GM19372 (cell line): ENCODE results near the gene ICE1.
A peak's percentile ranks its signal among the peaks of the same experiment; 100 is the strongest.
"Not testable (repeated sequence)": the region's sequence is repeated elsewhere in the genome, so short reads cannot be mapped to it uniquely, and the experiment has no call there.

Experiments
- ATAC-seq: cut with Tn5 transposase; IDR thresholded peaks from one replicate; pipeline ENCODE4 v1.9.1; 2021; ENCODE audit warnings: mild to moderate bottlenecking, low read depth, moderate library complexity; ENCODE audit not compliant: unreplicated experiment

Gene ICE1, protein sequence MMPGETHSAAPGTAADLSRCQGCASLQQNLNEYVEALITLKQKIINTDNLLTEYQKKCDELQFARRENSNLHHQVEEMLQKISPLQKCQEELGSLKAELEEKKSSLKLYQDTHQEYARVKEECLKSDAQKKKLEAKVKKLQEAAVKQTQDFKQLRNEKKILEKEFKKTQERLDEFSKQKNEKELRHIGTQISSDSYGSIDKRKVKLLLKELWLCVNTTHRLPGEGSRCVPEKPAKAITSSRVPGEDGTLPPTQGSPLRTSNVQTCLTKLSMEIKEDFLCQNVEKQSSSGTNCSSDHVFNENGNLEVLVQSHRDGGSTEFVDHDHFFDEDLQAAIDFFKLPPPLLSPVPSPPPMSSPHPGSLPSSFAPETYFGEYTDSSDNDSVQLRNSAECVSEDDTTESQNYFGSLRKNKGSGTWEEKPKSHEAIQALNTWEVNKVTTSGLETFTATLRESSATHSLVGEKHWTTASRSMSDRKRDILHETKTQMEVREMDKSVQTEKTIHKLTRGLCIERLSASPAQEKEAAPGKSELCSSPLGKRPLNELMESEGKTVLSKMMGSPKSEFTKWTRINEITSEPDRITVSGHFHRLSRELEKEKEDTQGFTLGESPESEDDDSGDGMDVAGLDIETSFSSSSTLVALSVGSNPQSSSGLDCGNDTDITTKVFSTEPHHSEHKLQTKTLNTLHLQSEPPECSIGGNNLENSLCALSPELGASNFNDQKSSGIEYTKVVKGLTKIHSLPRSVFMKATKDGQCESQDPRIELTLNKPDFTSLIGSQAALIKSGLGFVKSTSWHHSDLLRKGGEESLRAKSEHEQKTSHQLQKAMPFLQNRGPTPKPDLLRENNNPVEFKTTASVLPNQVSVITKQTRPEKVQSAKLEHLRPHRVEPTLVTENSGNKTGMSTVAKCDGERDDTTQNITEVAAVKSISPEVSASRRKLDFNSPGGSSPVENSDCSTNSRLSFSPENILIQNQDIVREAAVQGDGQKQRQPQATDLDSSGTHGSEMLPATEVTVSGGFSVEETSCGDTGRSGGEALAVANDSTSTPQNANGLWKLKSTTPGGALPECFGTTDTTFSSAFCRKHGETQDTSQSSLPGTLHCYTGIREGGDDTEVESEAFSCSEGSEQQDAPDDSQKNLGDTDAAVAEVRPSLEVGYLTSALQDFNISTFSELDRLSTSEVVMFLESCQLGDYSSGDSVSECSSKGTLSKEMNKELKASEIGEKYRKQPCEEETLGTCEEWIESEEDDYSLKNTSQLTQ (N-terminal part only)

DNA sequence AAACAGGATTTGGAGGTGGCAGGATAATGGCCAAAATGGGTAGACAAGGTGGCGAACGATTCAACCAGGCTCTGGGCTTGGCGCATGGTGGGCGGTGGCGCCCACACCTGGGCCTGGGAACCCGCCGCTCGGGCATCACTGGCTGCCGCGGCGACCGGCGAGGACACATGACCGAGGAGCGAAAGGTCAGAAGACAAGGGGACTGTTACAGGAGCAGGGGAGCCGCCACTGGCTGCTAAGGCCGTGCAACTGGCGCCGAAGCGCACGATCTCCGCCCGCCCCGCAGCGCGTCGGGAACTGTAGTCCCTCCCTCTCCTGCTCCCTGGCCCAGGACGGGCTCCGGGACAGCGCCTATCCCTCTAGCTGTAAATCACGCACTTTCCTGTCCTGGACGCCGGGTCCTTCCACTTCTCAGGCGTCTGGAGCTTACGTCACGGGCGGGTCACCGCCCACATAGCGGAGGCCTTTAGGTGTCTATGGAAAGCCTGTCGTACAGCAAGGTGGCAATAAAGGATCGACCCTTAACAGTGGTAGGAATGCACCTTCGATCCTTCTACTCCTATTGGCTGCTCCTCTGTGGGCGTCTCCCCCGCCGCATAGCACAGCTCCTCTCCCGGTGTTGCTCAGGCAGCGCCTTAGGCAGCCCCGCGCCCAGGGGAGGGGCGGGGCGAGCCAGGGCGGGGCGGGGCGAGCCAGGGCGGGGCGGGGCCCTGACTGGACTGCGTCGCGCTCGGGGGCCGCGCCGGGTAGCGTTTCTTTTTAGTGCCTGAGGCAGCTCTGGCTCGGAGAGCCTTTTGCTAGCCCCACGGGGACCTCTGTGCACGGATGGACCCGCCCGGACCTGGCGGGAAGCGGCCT is at the start of gene ICE1:
Gene ICE1, plus strand, starts transcription at position 717 of the 858 bp plus-strand sequence. CDS start 239 bp downstream, outside the sequence.
- ATAC-seq = peak; percentile 75

DNA sequence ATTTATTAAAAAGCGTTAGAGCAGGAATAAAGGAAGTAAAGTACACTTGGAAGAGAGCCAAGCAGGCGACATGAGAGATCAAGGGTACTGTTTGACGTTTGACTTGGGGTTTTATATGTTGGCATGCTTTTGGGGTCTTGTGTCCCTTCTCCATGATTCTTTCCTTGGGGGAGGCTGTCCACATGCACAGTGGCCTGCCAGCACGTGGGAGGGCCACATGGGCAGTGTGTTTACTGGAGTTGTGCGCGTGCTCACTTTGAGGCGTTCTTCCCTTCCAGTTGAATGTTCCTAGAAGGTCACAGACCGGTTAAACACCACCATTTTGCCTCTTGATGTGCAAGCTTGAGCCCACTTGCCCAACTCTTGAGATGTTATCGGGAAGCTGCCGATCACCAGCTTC is 49.5 kb upstream of the ICE1 start:
- no peak for ATAC-seq

DNA sequence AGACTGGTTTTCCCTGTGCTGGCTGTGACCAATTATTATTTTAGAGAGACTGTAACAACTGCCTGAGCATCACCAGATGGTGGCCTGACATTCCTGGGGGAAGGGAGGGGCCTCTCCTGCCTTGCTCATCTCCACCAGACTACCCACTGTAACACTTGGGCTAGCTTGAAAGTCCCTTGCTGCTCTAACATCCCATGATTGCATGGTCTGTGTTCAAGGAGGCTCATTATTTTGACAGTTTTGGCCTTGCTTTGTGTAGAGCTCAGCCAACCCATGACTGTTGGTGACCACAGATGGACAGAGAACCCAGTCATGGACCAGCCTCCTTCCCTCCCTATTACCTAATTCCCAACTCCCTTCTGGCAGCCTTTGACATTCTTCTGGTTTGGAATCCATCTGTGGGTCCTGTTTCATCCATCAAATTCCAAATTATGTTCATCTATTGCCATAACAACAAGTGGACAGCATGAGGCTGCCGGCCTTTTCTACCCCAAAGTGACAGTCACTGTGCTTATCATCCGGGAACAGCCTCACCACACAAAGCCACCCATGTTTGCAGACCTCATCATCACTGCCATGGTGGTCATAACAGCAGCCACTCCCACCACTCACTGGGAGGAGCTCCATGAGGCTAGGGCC is 49.0 kb upstream of the ICE1 start:
- no peak for ATAC-seq

DNA sequence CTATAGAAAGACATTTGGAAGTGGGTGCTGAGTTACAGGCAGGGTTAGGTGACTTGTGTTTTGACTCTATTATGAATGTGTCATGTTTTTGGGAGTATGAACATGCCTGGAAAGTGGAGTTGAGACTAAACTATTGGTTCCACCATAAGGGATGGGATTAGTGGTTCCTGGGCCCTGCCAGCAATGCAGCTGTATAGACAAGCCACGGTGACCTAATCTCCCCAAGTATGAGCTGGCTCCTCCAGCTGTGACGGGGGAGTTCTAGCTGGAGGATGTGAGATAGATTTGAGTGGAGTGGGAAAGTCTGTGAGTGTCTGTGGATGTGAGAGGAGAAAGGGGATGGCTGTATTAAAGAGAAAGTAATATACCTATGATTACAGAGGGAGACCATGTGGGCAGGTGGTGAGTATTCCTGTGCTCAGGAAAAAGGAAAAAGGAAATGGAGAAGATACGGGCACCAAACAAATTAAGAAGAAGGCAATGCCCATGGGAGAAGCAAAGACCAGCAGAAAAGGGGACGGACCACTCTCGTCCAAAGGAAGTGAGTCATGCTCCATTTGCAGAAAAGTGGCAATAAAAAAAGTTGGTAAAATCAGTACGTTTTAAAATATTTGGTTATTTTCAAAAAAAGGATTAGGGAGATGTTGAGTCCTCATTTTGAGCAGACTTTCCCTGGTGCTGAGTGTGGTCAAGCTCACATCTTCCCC is 48.3 kb upstream of the ICE1 start:
- no peak for ATAC-seq

DNA sequence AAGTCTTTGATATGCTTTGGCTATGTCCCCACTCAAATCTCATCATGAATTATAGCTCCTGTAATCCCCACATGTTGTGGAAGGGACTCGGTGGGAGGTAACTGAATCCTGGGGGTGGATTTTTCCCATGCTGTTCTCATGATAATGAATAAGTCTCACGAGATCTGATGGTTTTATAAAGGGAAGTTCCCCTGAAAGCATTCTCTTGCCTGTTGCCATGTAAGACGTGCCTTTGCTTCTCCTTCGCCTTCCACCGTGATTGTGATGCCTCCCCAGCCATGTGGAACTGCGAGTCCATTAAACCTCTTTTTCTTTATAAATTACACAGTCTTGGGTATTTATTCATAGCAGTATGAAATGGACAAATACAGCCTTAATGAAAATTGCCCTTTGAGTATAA is 44.7 kb upstream of the ICE1 start:
- no peak for ATAC-seq

DNA sequence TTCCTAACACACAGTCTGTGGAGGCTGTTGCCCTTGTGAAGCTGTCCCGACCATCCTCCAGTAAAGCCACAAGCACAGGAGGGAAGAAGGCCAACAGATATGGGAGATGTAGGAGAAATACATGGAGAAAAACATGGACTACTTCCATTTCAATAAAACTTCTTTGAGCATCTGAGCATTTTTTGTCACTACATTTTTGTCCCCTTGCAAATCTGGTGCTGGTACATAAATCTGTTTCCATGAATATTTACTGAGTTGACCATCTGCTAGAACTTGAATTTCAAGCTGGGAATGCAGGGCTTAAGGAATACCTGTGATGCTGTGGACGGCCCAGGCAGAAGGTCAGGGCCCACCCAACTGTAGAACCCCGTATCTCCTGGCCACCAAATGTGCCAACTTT is 43.9 kb upstream of the ICE1 start:
- no peak for ATAC-seq

DNA sequence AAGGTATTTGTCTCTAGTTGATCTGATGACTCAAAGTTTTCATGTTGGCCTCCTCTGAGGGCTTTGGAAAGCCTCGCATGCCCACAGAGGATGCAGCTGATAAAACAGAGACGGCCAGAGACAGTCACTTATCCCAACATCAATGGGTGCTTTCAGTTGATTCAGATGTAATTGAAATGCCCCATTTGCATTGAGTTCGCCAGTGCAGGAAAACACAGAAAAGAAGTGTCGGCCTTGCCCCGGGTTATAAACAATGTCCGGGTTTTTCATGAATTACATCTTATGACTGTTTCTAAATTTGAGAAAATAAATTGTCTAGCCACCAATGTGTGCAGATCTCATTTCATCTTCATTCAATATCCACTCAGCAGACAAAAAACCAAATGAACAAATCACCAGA is 42.2 kb upstream of the ICE1 start:
- ATAC-seq = no peak

DNA sequence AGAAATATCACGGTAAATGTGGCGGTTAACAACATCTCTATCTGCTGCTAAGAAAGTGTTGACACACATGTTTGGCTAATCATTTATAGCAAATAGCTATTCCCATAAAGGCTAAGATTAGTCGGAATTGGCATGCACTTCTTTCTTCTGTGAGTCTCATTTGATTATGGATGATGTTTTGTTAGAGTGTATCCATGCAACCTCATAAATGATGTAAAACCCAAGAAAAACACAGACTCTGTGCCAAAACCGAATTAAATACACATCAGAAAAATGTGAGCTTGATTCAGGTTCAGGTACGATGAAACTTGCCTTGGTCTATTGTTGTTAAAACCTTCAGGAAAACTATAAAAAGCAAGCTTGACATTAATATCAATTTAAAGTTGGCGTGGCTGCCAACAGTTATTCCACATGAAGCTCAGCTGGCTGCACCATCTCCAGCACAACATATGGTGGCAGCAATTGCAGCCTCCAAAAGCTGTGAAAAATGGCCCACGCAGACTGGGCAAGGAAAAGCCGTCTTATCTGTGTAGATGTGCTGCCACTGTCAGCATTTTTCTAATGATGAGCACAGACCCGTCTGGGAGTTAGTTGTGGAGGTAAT is 41.1 kb upstream of the ICE1 start:
- ATAC-seq = no peak

DNA sequence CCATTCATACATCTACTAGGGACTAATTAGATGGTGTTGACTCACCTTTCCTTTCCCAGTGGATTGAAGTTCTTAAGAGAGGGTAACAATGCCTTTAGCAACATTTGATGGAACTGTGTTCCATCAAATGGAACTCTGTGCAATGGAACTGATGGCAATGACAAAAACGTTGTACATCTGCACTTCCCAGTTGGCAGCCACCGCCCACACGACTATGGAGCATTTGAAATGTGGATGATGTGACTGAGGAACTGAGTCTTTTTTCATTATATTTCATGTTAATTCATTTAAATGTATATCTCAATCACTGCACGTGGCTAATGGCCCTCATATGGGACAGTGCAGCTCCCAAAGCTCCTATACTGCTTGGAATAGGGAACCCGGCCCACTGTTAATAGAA is 39.0 kb upstream of the ICE1 start:
- ATAC-seq = no peak

DNA sequence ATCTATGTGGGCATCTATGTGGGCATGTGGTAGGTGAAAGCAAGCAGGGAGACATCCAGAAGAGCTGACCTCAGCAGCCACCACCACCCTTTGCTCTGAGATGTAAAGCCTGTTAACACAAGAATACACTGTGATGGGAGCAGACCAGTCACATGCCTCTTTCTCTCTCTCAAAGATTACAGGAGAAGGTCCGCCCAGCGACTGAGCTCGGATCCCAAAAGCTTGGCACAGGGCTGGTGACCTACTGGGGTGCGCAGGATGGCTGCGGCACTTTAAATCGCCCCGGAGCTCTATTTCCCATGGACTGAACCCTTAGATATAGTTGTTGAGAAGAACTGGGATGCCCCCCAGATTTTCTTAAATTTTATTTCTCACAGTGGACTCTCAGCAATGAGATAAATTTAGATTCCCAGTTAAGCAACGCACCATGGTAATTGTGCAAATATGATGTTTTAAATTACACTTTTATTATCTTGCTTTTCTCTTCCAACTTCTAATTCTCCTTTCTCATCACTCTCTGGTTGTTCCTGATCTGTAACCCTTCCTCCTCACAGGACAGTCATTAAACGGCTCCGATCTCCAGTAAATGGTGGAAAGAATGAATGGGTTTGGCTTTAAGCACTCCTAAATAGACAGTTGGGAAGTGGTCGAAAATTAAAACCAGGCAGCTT is 37.7 kb upstream of the ICE1 start:
- ATAC-seq = no peak

DNA sequence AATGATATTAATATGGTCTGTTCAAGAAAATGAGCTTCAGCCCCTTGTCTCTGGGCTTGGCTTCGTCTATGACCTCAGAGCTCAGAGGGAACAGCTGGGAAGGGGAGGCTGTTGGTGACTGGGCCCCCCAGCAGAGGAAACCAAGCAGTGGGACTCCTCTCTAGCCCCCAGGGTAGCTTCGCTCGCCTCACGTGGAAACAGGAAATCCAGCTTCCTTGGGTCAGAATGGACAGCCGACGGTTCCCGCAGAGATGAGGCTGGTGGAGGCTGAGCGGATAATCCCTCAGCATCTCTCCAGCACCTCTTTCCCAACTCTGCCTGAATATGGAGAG is 37.2 kb upstream of the ICE1 start:
- ATAC-seq = no peak

DNA sequence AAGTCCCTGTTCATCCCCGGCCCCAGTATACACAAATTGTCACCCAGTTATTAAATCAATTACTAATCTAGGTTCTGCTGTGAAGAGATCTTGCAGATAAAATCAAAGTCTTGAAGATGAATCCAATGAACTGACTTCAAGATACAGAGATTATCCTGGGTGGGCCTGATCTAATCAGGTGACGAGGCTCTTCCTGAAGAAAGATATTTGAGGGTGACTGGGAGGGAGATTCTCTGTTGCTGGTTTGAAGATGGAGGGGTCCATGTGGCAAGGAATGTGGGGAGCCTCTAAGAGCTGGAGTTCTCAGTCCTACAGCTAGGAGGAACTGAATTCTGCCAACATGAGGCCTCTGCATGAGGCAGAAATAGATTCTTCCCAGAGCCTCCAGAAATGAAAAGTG is 36.1 kb upstream of the ICE1 start:
- ATAC-seq = no peak

DNA sequence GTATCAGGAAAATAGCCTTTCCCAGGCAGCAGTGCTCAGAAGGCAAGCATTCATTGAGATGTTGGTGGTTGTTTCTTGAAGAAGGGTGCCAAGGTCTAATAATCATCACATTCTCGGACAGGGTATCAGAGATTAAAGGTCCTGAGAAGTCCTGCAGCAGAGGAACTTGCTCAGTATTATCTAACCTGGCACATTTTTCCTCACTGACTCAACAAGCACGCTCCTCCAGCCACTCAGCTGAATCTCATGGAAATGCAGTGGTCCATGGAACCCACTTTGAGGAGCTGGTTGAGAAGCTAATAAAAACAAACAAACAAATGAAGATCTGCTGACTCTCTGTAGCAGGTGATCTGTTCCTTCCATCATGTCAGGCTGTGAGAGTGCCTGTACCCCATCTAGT is 35.3 kb upstream of the ICE1 start:
- ATAC-seq = no peak

DNA sequence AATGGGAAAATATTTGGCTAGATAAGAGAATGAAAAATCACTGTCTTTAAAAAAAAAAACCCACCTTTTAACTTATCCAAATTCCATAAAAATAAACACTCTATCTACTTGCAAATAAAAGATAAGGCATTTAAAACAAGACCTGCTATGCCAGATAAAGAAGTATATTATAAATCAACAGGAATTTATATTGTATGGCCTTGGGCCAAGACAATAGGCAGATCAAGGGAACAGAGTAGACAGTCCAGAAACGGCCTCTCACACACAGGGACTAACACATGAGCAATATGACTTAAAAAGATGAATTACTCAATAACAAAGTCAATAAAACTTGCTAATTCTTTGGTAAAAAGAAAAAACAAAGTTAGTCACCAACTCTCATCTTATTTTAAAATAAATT is 34.7 kb upstream of the ICE1 start:
- ATAC-seq = no peak

DNA sequence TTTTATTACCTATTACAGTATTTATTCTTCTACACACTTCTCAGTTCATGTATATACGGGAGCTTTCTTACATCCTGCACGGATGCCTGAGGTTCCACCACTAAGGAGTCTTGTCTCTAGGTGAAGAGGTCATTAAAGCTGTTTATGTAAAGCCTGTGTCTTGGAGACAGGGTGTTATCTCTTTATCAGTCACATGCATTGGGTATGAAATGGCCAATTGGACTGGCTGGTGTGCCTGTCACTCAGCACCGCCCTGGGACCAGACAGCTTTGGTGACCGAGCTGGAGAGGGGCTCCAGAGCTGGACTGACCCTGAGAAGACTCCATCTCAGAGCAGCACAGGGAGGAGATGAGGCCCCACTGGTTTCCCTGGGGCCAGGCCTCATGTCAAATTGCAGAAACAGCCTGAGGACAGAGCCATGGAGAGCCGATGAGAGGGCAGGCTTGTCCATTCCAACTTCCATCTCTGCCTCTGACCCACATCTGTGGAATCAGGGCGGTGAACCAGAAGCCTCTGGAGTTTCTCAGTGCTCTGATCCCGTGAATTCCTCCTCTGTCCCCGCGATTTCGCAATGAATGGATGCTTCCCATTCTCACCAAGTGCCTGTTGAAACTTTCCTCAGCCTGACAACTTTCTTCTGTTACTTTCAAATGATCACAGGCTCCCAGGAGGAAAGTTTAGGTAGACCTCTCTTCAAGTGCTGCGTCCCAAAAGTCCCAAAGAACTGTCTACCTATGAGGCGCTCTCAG is 32.2 kb upstream of the ICE1 start:
- ATAC-seq = not testable (repeated sequence)

DNA sequence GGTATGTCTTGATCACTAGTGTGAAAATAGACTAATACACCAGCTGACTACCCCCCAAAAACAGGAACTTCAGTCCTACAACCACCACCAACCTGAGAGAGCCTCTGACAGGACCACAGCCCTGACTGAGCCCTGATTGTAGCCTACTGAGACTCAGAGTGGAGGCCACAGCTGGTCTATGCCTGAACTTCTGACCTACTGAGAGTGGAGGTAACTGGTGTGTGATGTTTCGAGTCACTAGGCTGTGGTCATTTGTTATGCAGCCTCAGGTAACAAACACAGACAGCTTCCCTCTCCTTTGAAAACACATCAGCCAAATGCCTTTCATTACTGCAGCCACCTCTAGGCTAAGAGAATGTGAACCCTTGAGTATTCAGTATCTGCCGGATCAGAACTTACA is 30.0 kb upstream of the ICE1 start:
- not testable (repeated sequence) for ATAC-seq

DNA sequence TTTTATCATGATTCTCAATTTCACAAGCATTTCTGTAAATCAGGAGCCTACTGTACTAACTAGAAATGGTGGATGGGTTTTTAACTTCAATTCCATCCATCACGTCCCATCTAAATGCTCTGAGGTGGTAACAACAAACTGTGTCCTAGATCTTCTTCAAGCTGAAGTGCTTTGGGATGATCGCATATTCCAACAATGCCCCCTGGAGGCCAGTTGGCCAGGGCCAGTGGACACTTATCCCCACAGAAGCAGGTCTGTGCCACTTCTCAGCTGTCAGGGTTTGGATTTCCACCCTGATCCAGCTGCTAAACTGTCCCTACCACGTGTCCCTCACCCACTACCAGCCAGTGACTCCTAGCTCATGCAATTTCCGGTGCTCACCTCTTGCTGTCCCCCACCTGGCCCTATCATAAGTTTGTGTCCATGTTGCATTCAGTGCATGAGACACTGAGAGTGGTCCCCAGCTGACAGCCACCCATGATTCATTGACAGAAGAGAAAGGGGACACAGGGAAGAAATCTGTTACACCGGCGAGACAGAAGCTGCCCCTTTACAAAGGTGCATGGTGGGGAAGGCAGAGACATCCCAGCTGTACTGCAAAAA is 28.0 kb upstream of the ICE1 start:
- not testable (repeated sequence) for ATAC-seq
